ENCODE data around the gene NDE1. TPM values are rescaled to one million over a fixed set of nuclear protein-coding genes. Genes with fewer than 3 reads are reported as not detected.

The NDE1 gene
- polyA plus RNA-seq, 3 donors from 2014 or later: 3.8 to 55.1 (median 16.8) TPM

- Mint-ChIP-seq H3K27me3 (ENCODE audit: low read depth in 3 of 3) (no peaks in the 10 kb centered on the region), H3K9me3 (no peaks in the 10 kb centered on the region), H3K4me3 (no peak overlapping the region), H3K36me3 (peaks cover 4 to 19% (median 5%) of the 10 kb centered on the region in 3 donors), H3K27ac (peak overlapping the region in 4 of 6 donors; percentile 18 to 56 (median 30)), H3K4me1 (peaks cover 13 to 23% of the 10 kb centered on the region in 2 donors)
- no peak for DNase-seq
Measured at GRCh38 chr16:15701975-15702970, 52.2 kb downstream of the NDE1 start.

DNA sequence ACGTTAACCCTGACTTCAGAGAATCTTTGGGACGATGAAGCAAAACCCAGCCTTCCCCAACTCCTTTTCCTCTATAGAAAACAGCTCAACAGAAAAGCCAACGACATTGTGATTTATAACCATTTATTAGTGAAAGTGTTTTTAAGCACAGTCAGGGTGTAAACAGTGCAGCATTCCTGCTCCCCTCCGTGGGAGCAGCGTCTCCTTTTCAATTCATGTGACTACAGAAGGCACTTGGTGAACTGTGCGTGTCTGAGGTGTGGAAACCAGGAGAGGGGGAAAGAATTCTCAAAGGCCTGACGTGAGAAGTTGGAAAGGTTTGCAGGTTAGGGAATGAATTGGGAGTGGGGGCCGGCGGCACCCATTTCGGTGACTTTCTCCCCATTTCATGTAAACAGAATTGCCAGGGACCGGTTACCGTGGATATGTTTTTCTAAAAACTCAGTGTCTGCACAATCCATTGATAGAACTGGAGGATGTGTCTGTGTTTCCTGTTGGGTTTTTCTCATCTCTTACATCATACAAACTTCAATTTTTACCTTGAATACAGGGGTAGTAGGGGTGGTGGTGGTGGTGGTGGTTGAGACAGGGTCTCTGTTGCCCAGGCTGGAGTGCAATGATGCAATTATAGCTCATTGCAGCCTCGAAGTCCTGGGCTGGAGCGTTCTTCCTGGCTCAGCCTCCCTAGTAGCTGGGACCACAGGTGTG, 53.1 kb downstream of the NDE1 start:
- H3K27me3 Mint-ChIP-seq (ENCODE audit: low read depth in 3 of 3): no peaks in the 10 kb centered on the region
- DNase-seq: no peak
- no peaks in the 10 kb centered on the region for H3K9me3 Mint-ChIP-seq
- peaks cover 4 to 20% (median 5%) of the 10 kb centered on the region in 3 donors for H3K36me3 Mint-ChIP-seq
- H3K4me3 Mint-ChIP-seq: no peak overlapping the region
- H3K27ac Mint-ChIP-seq: peak overlapping the region; percentile 18 to 66 (median 38)
- H3K4me1 Mint-ChIP-seq: peaks cover 13 to 23% of the 10 kb centered on the region in 2 donors

DNA sequence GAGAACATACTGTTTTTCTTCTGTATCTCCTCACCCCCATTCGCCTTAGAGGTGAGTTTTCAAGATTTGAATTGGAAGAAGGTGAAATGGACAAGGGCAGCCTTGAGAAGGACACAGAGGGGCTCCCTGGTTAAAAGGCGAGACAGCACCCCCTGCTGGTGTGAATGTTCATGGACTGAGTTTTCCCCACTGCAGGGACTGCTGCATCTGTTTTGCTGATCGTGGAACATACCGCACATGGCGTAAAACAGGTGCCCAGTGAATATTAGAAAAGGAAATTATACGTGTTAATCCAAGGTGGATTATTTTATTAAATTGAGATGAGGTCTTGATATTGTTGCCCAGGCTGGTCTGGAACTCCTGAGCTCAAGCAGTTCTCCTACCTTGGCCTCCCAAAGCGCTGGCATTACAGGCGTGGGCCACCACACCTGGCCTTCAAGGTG, 54.5 kb downstream of the NDE1 start:
- H3K9me3 Mint-ChIP-seq: no peaks in the 10 kb centered on the region
- H3K27ac Mint-ChIP-seq: peak overlapping the region in 4 of 6 donors; percentile 13 to 71 (median 33)
- peaks cover 3 to 20% (median 6%) of the 10 kb centered on the region in 3 donors for H3K36me3 Mint-ChIP-seq
- peaks cover 13 to 28% of the 10 kb centered on the region in 2 donors for H3K4me1 Mint-ChIP-seq
- H3K4me3 Mint-ChIP-seq: peak overlapping the region in 2 of 5 donors; percentile 22 to 46
- no peaks in the 10 kb centered on the region for H3K27me3 Mint-ChIP-seq (ENCODE audit: low read depth in 3 of 3)
- peak; percentile 49 to 62 (median 59) for DNase-seq

DNA sequence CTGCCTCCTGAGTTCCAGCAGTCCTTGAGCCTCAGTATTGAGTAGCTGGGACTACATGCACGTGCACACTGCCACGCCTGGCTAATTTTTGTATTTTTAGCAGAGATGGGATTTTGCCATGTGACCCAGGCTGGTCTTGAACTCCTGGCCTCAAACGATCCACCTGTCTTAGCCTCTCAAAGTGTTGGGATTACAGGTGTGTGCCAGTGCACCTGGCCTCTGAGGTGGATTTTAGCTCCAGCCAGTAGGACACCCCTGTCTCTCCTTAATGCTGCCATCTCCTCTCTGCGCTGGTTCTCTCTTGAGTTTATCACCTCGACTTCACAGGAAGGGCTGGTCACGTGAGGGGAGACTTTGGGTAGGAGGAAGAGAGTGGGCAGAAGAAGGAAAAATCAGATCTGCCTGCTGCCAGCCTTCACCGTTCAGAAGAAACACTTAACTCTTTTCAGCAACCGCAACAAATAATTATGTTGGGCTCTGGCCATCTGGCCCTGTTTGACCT, 55.1 kb downstream of the NDE1 start:
- Mint-ChIP-seq H3K27me3 (ENCODE audit: low read depth in 3 of 3) (no peaks in the 10 kb centered on the region), H3K9me3 (no peaks in the 10 kb centered on the region), H3K27ac (peak overlapping the region; percentile 28 to 79 (median 42)), H3K4me1 (peaks cover 13 to 28% of the 10 kb centered on the region in 2 donors), H3K36me3 (peaks cover 0 to 14% (median 4%) of the 10 kb centered on the region in 3 donors), H3K4me3 (peak overlapping the region in 2 of 5 donors; percentile 10 to 24)
- no peak for DNase-seq

DNA sequence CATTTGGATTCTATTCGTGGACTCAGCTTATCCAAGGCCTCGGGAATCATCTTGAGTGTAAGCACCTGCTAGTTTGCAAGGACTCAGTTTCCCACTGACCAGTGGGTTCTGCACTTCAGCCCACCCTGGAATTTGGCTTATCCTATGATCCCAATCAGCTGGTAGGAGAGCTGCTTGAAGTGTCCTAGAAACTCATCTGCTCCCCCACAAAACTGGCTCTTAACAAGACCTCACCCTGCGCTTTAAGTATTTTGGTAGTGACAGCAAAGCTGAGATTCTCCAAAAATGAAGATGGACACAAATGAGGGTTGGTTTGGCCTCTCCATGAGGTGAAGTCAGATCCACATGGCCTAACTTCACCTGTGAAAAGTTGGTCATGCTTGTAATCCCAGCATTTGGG, 57.3 kb downstream of the NDE1 start:
- no peaks in the 10 kb centered on the region for H3K27me3 Mint-ChIP-seq (ENCODE audit: low read depth in 3 of 3)
- no peak overlapping the region for H3K27ac Mint-ChIP-seq
- DNase-seq: no peak
- H3K4me1 Mint-ChIP-seq: peaks cover 13 to 28% of the 10 kb centered on the region in 2 donors
- peaks cover 0 to 10% (median 4%) of the 10 kb centered on the region in 3 donors for H3K36me3 Mint-ChIP-seq
- no peaks in the 10 kb centered on the region for H3K9me3 Mint-ChIP-seq
- H3K4me3 Mint-ChIP-seq: no peak overlapping the region

DNA sequence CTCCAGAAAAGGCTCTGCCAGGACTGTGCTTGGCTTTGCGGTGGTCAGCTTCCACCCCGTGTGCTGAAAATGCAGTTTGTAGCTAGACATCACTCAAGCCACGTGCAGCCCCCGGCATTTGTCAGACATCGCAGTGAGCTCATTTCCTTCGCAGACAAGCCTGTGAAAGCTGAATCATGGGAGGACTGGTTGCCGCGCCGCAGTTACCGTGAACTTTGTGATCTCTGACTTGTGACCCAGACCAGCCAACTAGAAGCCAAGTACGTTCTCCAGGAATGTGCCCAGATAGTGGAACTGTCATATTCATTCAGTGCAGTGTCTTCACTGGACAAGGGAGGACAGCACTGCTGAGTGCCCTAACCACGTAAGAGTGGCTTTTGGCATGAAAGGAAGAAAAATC, 58.1 kb downstream of the NDE1 start:
- DNase-seq: no peak
- Mint-ChIP-seq H3K9me3 (no peaks in the 10 kb centered on the region), H3K27me3 (ENCODE audit: low read depth in 3 of 3) (no peaks in the 10 kb centered on the region), H3K27ac (no peak overlapping the region), H3K4me3 (no peak overlapping the region), H3K4me1 (peaks cover 17 to 32% of the 10 kb centered on the region in 2 donors), H3K36me3 (peaks cover 2 to 11% (median 4%) of the 10 kb centered on the region in 3 donors)

DNA sequence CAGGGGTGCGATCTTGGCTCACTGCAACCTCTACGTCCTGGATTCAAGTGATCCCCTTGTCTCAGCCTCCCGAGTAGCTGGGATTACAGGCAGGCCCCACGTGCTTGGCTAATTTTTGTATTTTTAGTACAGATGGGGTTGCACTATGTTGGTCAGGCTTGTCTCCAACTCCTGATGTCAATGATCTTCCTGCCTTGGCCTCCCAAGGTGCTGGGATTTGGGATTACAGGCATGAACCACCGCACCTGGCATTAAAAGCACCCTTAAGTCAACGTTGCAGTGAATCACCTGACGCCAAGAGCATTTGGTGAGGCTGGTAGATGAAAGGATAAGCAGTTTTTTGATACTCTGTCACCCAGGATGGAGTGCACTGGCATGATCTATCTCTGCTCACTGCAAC, 59.0 kb downstream of the NDE1 start:
- Mint-ChIP-seq H3K4me3 (no peak overlapping the region), H3K36me3 (peaks cover 4 to 12% (median 4%) of the 10 kb centered on the region in 3 donors), H3K27ac (no peak overlapping the region), H3K27me3 (ENCODE audit: low read depth in 3 of 3) (peaks cover 0 to 1% (median 0%) of the 10 kb centered on the region in 3 donors), H3K4me1 (peaks cover 18 to 29% of the 10 kb centered on the region in 2 donors), H3K9me3 (no peaks in the 10 kb centered on the region)
- DNase-seq: no peak

DNA sequence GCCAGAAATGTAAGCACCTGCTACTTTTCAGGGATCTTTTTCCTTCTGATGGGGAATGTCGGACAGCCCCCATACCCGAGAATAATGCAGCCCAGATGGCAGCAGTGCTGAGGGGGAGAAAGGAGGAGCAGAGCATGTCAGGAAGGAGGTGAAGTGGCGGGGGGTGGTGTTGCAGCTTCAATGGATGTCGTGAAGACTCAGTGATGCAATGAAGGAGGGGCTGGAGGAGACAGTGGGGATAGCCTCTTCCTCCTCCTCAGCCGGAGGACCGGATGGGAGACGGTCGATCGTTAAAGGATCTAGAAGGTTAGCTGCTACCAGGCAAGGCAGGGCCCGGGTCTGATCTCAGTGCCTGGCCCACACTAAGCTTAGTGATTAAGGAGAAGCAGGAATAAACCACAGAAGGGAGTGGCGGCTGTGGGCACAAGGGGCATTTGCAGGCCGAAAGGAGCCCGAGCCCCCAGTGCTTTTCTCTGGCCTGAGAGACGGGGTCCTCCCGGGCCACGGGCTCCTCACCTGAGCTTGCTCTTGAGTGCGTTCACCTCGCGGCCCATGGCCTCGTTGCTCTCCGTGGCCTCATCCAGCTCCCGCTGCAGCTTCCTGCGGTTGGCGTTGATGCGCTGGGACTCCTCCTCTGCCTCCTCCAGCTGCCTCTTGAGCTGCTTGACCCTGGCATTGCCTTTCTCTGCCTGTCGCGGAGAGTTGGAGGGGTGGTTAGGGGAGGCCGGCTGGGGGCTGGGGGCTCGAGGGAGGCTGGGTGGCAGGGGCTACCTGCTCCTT, 64.5 kb downstream of the NDE1 start:
- peaks cover 0 to 3% (median 0%) of the 10 kb centered on the region in 3 donors for H3K27me3 Mint-ChIP-seq (ENCODE audit: low read depth in 3 of 3)
- no peak overlapping the region for H3K27ac Mint-ChIP-seq
- peaks cover 4 to 9% (median 4%) of the 10 kb centered on the region in 3 donors for H3K36me3 Mint-ChIP-seq
- no peaks in the 10 kb centered on the region for H3K9me3 Mint-ChIP-seq
- H3K4me3 Mint-ChIP-seq: no peak overlapping the region
- H3K4me1 Mint-ChIP-seq: peaks cover 7 to 8% of the 10 kb centered on the region in 2 donors
- DNase-seq: no peak

DNA sequence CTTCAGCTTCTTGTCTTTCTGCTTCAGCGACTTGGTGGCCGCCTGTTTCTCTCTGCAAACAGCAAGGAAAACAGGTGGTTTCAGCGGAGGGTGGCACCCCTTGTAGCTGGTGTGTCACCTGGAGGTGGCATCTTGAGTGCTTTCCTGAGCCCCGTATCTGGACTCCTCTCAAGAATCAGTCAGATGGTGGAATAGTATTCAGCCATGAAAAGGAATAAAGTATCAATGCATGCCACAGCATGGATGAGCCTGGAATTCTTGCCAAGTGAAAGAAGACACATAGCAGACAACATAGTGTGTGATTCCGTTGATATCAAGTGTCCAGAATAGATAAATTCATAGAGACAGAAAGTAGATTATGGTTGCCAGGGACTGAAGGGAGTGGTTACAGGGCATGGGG, 65.2 kb downstream of the NDE1 start:
- peak overlapping the region in 1 of 6 donors; percentile 55 for H3K27ac Mint-ChIP-seq
- peaks cover 7 to 8% of the 10 kb centered on the region in 2 donors for H3K4me1 Mint-ChIP-seq
- H3K4me3 Mint-ChIP-seq: no peak overlapping the region
- DNase-seq: no peak
- peaks cover 4 to 9% (median 4%) of the 10 kb centered on the region in 3 donors for H3K36me3 Mint-ChIP-seq
- no peaks in the 10 kb centered on the region for H3K9me3 Mint-ChIP-seq
- H3K27me3 Mint-ChIP-seq (ENCODE audit: low read depth in 3 of 3): peaks cover 0 to 3% (median 0%) of the 10 kb centered on the region in 3 donors

DNA sequence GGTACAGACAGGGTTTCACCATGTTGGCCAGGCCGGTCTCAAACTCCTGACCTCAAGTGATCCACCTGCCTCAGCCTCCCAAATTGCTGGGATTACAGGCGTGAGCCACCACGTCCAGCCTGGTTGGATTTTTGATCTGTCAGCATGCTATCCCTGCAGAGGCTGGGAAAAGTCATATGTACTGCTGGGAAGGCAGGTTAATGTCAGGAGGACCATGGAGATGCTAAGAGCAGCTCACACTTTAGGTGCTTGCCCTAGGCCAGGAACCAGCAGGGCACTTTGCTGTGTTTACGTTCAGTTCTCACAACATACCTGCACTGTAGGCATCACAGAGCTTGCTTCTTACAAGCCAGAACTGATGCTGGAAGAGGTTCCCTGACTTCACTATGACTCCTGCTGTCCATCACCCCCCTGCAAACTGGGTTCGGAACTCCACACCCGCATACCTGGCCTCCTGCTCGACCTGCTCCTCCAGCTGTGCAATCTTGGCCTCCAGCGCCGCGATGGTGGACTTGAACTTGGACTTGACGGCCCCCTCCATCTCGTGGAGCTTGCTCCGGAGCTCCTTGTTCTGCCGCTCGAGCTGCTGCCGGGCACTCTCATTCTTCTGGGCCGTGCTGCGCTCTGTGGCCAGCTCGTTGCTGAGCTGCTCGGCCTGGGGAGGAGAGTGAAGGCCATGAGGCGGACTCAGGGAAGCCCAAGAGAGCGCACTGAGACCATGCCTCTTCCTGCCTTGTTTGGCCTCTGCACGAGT, 66.8 kb downstream of the NDE1 start:
- H3K9me3 Mint-ChIP-seq: no peaks in the 10 kb centered on the region
- H3K27me3 Mint-ChIP-seq (ENCODE audit: low read depth in 3 of 3): peaks cover 0 to 3% (median 2%) of the 10 kb centered on the region in 3 donors
- no peak overlapping the region for H3K4me3 Mint-ChIP-seq
- no peak for DNase-seq
- peaks cover 7 to 8% of the 10 kb centered on the region in 2 donors for H3K4me1 Mint-ChIP-seq
- peaks cover 4 to 6% (median 4%) of the 10 kb centered on the region in 3 donors for H3K36me3 Mint-ChIP-seq
- peak overlapping the region in 1 of 6 donors; percentile 10 for H3K27ac Mint-ChIP-seq

DNA sequence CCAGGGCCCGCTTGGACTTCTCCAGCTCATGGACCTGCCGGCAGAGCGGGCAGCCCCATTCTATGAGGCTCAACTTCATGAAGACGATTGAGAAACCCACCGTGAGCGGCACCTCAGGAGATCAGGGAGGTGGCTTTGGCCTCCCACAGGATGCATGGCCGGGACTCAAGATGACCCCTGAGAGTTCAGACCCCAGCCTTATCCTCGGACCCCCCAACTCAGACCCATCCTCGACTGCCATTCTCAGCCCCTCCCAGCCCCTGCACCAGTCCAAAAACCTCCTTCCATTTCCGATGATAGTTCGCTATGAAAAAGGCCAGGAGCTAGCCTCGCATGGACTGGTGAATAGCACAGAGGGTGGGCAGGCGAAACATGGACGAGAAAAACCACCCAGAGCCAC, 71.0 kb downstream of the NDE1 start:
- Mint-ChIP-seq H3K27ac (no peak overlapping the region), H3K4me1 (no peaks in the 10 kb centered on the region), H3K36me3 (peaks cover 6 to 17% (median 8%) of the 10 kb centered on the region in 3 donors), H3K9me3 (no peaks in the 10 kb centered on the region), H3K27me3 (ENCODE audit: low read depth in 3 of 3) (peaks cover 0 to 4% (median 1%) of the 10 kb centered on the region in 3 donors), H3K4me3 (no peak overlapping the region)
- no peak for DNase-seq

DNA sequence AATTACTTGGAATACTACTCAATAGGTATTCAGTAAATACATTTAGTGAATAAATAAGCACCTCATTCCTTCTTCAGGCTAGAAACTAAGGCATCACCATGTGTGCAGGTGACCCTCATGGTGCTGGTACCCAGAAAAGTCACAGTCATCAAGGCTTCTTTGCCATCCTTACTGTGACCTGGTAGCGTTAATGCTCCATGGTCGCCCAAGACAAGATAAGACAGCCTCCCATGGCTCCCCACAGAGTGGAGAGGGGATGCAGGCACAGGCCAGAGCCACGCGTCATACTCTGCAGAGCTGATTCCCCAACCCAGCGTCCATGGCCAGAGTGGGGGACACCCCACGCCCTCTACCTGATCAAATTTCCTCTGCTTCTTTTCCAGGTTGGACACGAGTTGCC, 73.8 kb downstream of the NDE1 start:
- H3K4me1 Mint-ChIP-seq: no peaks in the 10 kb centered on the region
- H3K27ac Mint-ChIP-seq: no peak overlapping the region
- H3K27me3 Mint-ChIP-seq (ENCODE audit: low read depth in 3 of 3): peaks cover 0 to 5% (median 1%) of the 10 kb centered on the region in 3 donors
- no peak overlapping the region for H3K4me3 Mint-ChIP-seq
- H3K36me3 Mint-ChIP-seq: peaks cover 7 to 23% (median 10%) of the 10 kb centered on the region in 3 donors
- no peak for DNase-seq
- H3K9me3 Mint-ChIP-seq: no peaks in the 10 kb centered on the region
